Stomach (tissue), 4 donors: ENCODE results near the gene THUMPD2.

Experiments
- CTCF ChIP-seq, 7 experiments: fragments of 450-650 bp in 4 of 7; fragments of 200-600 bp in 3 of 7; sonication (generic) in 3 of 7; IDR thresholded peaks; one replicate each; pipeline ENCODE4 v1.5.1; 2016 to 2019; ENCODE audit warnings: antibody characterized with exemption in 7 of 7, control low read depth in 2 of 7, mild to moderate bottlenecking in 1 of 7
- EP300 ChIP-seq: sonication (generic); formaldehyde crosslinking; IDR thresholded peaks from one replicate; pipeline ENCODE4 v1.6.1; 2017; ENCODE audit warnings: antibody characterized with exemption
- POLR2A ChIP-seq, 4 donors: fragments of 450-650 bp; IDR thresholded peaks; one replicate each; pipeline ENCODE4 v1.6.1; 2016; ENCODE audit warnings: antibody characterized with exemption in 4 of 4, control low read depth in 2 of 4, mild to moderate bottlenecking in 1 of 4, moderate library complexity in 1 of 4
- POLR2AphosphoS5 ChIP-seq, 3 donors: sonication (generic); formaldehyde crosslinking; IDR thresholded peaks; one replicate each; pipeline ENCODE4 v1.6.1; 2016; ENCODE audit warnings: antibody characterized with exemption in 3 of 3

- TF ChIP-seq POLR2A (IDR thresholded peaks at IDR 0.05) (no peak), CTCF (IDR thresholded peaks at IDR 0.05) (no peak), EP300 (no peak), POLR2AphosphoS5 (IDR thresholded peaks at IDR 0.05) (no peak)
Observed at GRCh38 chr2:39762448-39762847, 16.6 kb downstream of the THUMPD2 start.
